Mesodermal cell (in vitro differentiated cells): Measurements from ENCODE around the gene RANBP17.

Experiments
- H3K27ac ChIP-seq: 2 replicates; pipeline ENCODE4 v1.7.0; 2013; ENCODE audit warnings: mild to moderate bottlenecking, low read depth, low read length, moderate library complexity; ENCODE audit not compliant: severe bottlenecking
- H3K36me3 ChIP-seq: 2 replicates; pipeline ENCODE4 v1.7.1; 2013; ENCODE audit warnings: mild to moderate bottlenecking, low read length, moderate library complexity; ENCODE audit not compliant: control insufficient read depth, insufficient read depth
- H3K4me1 ChIP-seq: one replicate; pipeline ENCODE4 v1.7.1; 2013; ENCODE audit warnings: mild to moderate bottlenecking, low read length; ENCODE audit not compliant: insufficient read depth, control insufficient read depth, poor library complexity, severe bottlenecking
- H3K4me3 ChIP-seq: 2 replicates; pipeline ENCODE4 v1.7.0; 2013; ENCODE audit warnings: low read length, control low read depth, mild to moderate bottlenecking; ENCODE audit not compliant: insufficient read depth, poor library complexity, severe bottlenecking; ENCODE audit errors: extremely low read depth
- H3K9me3 ChIP-seq: 2 replicates; pipeline ENCODE4 v1.7.1; 2013; ENCODE audit warnings: mild to moderate bottlenecking, low read length, moderate library complexity; ENCODE audit not compliant: control insufficient read depth
- WGBS, 2 experiments: methylation state at CpG; one replicate each; pipeline ENCODE4 v1.1.5; 2013; ENCODE audit warnings: missing lambda C conversion rate in 2 of 2; ENCODE audit not compliant: insufficient coverage in 2 of 2; 5-methylcytosine and 5-hydroxymethylcytosine counted together

The RANBP17 gene

DNA sequence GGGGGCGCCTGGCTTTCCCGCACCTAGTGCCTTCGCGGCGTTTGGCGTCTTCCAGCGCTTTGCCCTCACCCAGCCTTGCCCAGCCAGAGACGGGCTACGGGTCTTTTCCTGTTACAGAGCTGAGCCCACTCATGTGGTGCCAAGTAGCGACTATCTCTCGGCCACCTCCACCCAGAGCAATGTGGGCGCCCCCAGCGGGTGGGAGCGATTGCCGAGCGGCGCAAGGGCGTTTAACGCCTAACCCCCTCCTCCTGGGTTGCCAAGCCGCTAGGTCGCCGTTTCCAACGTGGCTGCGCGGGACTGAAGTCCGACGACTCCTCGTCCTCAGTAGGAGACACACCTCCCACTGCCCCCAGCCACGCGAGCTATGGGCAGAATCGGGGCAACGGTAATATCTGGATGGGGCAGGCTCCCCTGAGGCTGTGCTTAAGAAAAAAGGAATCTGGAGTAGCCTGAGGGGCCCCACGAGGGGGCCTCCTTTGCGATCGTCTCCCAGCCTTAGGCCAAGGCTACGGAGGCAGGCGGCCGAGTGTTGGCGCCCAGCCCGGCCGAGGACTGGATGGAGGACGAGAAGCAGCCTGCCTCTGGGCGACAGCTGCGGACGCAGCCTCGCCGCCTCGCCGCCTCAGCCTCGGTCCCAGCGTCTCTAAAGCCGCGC is 453.0 kb downstream of the RANBP17 start:
- Histone ChIP-seq H3K9me3 (no peaks in the 10 kb centered on the region), H3K36me3 (no peaks in the 10 kb centered on the region), H3K4me1 (peaks cover 14% of the 10 kb centered on the region), H3K27ac (no peak overlapping the region), H3K4me3 (no peak overlapping the region)
- 1% methylated on average over 37 of the region's 53 CpGs for WGBS, 2 experiments

DNA sequence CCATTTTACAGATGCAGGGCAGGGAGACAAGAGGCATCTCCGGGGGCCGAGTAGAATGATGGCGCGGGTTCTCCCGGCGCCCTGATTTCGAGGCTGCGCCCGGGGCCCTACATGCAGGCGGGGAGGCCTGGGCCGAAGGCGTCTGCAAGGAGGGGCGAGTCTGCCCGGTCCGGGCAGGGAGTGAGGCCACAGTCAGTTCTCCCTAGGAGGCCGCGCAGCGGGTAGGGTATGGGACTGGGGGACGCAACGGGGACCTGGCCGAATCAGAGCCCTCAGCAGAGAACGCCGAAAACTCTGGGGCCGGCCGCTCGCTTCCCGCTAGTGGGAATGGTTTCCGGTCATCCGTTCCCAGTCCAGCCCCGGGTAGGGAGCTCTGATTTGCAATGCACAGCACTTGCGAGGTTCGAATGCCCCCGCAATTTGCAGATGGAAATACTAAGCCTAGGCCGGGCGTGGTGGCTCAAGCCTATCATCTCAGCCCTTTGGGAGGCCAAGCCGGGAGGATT is 453.6 kb downstream of the RANBP17 start:
- peaks cover 14% of the 10 kb centered on the region for H3K4me1 ChIP-seq
- WGBS, 2 experiments: 2 to 3% methylated on average over 36 of the region's 36 CpGs
- no peak overlapping the region for H3K27ac ChIP-seq
- H3K9me3 ChIP-seq: no peaks in the 10 kb centered on the region
- H3K36me3 ChIP-seq: no peaks in the 10 kb centered on the region
- no peak overlapping the region for H3K4me3 ChIP-seq

DNA sequence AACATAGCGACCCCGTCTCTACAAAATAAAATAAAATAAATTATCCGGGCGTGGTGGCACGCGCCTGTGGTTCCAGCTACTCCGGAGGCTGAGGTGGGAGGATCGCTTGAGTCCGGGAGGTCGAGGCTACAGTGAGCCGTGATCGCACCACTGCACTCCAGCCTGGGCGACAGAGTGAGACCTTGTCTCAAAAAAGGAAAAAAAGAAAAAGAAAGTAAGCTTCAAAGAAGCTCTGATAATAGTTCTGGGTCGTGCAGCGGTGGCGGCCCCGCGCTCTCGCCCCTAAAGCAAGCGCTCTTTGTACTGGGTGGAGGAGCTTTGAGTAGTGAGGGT is 454.1 kb downstream of the RANBP17 start:
- peaks cover 11% of the 10 kb centered on the region for H3K4me1 ChIP-seq
- 5 to 13% methylated on average over 16 to 19 of the region's 20 CpGs for WGBS, 2 experiments
- H3K36me3 ChIP-seq: no peaks in the 10 kb centered on the region
- H3K27ac ChIP-seq: no peak overlapping the region
- no peak overlapping the region for H3K4me3 ChIP-seq
- H3K9me3 ChIP-seq: no peaks in the 10 kb centered on the region

DNA sequence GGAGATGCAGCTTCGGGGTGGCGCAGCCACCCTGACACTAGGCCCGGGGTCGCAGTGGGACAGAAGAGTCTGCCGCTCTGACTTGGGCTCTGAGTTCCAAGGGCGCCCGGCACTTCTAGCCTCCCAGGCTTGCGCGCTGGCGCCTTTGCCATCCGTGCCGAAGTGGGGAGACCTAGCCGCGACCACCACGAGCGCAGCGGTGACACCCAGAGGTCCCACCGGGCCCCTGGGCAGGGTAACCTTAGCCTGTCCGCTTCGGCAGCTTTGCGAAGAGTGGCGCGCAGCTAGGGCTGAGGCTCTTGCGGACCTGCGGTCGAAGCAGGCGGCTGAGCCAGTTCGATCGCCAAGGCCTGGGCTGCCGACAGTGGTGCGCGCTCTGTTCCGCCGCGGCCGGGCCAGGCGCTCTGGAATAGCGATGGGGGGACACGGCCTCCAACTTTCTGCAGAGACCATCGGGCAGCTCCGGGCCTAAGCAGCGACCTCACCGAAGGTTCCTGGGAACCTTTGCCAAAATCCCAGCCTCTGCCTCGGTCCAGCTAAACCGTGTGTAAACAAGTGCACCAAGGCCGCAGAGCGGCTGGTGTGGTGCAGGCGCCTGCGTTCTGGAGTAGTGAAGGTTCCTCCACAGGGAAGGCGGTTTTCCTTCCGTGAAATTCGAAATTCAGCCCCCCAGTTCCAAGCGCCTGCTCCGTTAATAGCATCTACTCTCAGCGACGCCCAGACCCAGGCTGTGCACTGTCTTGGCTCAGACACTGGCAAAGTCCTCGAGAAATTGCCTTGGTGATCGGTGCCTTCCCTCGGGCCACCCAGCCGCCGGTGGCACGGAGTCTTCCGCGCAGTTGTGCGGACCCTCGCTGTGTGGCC is 454.7 kb downstream of the RANBP17 start:
- Histone ChIP-seq H3K36me3 (no peaks in the 10 kb centered on the region), H3K27ac (no peak overlapping the region), H3K4me3 (no peak overlapping the region), H3K9me3 (no peaks in the 10 kb centered on the region), H3K4me1 (peaks cover 10% of the 10 kb centered on the region)
- WGBS, 2 experiments: 5 to 6% methylated on average over 60 to 63 of the region's 66 CpGs

DNA sequence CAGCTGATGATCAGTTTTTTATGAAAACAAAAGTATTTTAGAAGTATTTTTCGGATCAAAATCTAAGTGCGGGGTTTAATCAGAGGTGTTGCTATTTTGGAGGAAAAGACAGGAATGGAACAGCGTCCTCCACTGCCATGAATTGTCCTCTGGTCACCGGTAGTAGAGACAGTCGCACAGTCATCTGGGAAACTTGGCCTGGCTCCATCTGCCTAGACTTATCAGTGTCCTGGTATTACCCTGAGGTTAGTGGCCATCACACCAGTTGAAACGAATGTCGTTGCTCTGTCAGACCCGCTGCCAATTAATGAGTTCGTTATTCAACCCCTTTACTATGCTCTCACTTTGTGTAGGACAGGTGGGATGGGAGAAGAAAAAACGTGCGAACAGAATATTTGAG is 455.4 kb downstream of the RANBP17 start:
- Histone ChIP-seq H3K4me3 (no peak overlapping the region), H3K36me3 (no peaks in the 10 kb centered on the region), H3K9me3 (no peaks in the 10 kb centered on the region), H3K27ac (no peak overlapping the region), H3K4me1 (peaks cover 6% of the 10 kb centered on the region)
- WGBS, 2 experiments: 25 to 45% methylated on average over 5 to 9 of the region's 11 CpGs

DNA sequence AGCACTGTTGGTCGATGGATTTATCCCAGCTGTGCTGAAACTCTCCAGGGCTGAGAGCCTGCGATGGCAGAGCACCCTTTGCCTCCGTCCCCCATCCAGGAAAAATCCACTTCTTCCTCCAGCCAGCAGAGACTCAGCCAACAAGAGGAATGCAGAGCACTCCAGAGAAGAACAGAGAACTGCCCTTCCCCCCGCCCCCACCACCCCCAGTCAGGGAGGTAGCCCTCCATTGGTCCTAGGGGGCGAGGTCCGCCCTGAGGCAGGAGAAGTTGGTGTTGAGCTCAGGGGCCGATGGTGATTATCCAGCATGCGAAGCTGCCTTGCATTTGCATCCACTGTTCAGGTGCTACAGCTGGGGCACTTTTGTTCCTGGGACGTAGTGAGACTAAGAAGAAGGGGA is 456.2 kb downstream of the RANBP17 start:
- WGBS, 2 experiments: 0 to 3% methylated on average over 5 of the region's 9 CpGs
- Histone ChIP-seq H3K36me3 (no peaks in the 10 kb centered on the region), H3K9me3 (no peaks in the 10 kb centered on the region), H3K4me1 (peaks cover 6% of the 10 kb centered on the region), H3K4me3 (no peak overlapping the region), H3K27ac (no peak overlapping the region)

DNA sequence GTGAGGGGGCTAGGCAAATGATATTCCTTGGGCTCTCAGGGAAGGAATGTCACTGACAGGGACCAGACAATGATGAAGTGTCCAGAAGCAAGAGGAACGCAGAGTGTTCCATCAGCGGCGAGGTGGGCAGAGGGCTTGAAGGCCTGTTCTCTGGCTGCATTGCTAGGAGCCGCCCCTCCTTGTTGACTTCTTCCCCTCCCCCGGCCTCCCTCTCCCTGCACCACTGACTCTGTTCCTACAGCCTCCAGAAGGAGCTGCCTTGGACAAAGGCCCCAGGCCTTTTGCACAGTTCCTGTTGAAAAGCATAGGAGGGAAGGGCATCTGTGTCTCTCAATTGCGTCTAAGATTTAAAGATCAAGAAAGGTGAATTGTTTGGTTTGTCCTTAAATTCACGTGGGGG is 459.6 kb downstream of the RANBP17 start:
- Histone ChIP-seq H3K9me3 (no peaks in the 10 kb centered on the region), H3K4me1 (no peaks in the 10 kb centered on the region), H3K27ac (no peak overlapping the region), H3K36me3 (no peaks in the 10 kb centered on the region), H3K4me3 (no peak overlapping the region)
- 44 to 78% methylated on average over 1 to 5 of the region's 7 CpGs for WGBS, 2 experiments

DNA sequence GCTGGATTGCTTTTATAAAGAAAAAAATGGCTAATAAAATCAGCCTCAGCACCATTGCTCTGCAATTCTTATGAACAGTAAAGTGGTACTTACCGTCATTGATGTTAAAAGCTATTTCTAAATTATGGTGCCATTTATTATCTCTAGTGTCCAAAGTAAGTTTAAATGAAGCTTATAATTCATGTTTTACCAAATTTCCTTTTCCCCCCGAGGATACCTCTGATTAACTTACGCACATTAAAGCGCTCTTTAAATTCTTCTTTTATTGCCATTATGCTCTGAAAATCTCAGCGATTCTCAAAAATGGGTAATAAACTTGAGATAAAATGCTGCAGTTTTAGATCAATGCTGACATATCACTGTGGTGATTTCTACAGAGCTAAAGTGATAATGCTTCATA is 460.7 kb downstream of the RANBP17 start:
- Histone ChIP-seq H3K4me1 (no peaks in the 10 kb centered on the region), H3K4me3 (no peak overlapping the region), H3K27ac (no peak overlapping the region), H3K9me3 (no peaks in the 10 kb centered on the region), H3K36me3 (no peaks in the 10 kb centered on the region)
- 100% methylated on average over 3 of the region's 5 CpGs; no CpG with 5 or more reads in 1 of the 2 experiments for WGBS, 2 experiments

DNA sequence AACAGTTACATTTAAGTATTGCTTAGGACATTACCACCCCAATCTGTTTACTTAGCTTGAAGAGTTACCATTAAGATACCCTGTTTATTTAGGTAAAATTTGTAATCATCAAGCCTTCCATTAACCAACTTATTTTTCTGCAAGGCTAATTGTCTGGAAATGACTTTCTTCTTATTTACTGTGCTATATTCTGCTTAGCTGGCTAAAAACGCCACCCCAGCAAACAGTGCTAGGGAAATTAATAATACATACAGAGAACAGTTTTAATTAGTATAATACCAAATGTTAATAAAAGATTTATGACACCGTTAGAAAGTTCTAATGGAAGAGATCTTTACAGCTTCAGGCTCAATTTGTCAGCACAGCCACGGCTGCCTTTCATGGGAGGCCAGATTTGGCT is 461.2 kb downstream of the RANBP17 start:
- whole genome bisulfite sequencing, 2 experiments: 62 to 63% methylated on average over 1 of the region's 3 CpGs
- Histone ChIP-seq H3K36me3 (no peaks in the 10 kb centered on the region), H3K4me1 (no peaks in the 10 kb centered on the region), H3K27ac (no peak overlapping the region), H3K4me3 (no peak overlapping the region), H3K9me3 (no peaks in the 10 kb centered on the region)

DNA sequence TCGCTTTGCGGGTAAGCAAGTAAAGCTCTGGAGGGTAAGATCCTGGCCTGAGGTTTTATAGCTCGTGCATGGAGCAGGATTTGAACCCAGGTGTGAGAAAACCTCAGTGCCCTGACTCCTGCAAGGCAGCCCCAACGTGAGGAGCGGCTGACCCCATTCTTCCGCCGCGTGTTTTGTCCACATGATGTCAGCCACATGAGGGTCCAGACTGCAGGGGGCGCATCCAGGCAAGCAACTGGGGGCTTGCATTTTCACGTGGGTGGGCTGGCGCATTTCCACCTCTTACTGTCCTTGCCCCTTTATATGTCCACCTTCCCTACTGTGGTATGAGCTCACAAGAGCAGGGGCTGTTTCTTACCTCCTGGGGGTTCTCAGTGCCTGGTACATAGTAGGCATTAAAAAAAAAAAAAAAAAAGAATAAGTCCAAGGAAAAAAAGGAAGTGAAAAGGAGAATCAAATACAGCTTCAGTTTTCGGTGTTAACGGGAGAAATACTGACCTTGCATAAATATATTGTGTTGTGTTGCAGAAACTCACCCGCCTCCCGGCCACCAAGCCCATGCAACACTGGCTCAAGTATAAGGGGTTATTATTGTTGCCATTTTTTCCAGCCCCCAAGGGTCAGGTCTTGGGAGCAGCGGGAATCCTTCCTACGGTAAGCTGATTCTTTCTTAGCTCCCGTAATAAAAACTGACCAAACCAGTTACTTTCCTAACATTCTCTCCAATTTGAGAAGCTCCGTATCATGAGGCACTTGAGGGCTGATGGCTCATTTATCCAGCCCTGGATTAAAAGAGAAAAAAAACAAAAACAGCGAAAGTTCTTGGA is 462.2 kb downstream of the RANBP17 start:
- Histone ChIP-seq H3K4me1 (no peaks in the 10 kb centered on the region), H3K4me3 (no peak overlapping the region), H3K27ac (no peak overlapping the region), H3K36me3 (no peaks in the 10 kb centered on the region), H3K9me3 (no peaks in the 10 kb centered on the region)
- WGBS, 2 experiments: 46 to 60% methylated on average over 15 to 17 of the region's 20 CpGs
